Effector CD8-positive, alpha-beta T cell (primary cell): Measurements from ENCODE around the gene KIAA1614.

Experiments
- DNase-seq: peaks from one replicate; lab custom pipeline; 2025; lab: John Stamatoyannopoulos, UW

The KIAA1614 gene

DNA sequence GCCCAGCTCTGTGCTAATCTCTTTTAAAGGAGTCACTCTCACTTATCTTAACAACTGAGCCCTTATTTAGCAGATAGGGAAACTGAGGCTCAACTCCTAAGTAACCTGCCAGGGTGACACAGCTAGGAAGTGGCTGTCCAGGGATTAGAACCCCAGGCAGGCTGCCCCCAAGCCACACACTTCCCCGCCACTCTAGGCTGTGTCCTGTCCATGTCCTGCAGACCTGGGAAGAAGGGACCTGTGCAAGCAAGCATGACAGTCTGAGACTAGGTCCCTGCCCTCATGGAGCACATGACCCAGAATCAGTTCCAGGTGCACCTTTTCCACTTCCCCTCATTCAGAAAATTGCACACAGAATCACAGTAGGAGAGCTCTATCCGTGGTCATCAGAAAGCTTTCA lies 12.2 kb downstream of the KIAA1614 start:
- no peak for DNase-seq

DNA sequence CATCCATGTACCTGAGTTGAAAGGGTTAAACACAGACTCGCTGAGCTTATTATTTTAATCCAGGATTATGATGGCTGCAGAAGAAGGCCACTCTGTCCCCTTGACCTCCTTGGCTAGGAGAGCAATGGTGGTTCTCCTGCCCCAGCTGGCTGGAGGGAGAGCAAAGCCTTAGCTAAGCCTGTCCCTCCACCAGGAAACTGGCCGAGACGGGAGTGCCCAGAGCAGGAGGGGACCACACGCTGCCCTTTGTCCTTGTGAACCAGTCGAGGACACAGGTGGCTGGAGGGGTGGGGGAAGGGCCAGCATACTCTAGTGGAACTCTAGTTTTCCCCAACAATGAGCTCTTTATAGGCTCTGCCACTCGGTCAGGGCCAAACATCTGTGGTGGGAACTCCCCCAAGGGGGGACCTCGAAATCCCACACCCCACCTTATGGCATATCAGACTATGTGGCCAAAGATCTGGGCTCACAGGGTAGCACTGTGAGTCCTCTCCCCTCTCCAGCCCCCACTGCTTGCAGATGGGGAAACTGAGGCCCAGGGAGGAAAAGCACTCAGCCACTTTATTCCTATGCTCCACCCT lies 12.9 kb downstream of the KIAA1614 start:
- no peak for DNase-seq

DNA sequence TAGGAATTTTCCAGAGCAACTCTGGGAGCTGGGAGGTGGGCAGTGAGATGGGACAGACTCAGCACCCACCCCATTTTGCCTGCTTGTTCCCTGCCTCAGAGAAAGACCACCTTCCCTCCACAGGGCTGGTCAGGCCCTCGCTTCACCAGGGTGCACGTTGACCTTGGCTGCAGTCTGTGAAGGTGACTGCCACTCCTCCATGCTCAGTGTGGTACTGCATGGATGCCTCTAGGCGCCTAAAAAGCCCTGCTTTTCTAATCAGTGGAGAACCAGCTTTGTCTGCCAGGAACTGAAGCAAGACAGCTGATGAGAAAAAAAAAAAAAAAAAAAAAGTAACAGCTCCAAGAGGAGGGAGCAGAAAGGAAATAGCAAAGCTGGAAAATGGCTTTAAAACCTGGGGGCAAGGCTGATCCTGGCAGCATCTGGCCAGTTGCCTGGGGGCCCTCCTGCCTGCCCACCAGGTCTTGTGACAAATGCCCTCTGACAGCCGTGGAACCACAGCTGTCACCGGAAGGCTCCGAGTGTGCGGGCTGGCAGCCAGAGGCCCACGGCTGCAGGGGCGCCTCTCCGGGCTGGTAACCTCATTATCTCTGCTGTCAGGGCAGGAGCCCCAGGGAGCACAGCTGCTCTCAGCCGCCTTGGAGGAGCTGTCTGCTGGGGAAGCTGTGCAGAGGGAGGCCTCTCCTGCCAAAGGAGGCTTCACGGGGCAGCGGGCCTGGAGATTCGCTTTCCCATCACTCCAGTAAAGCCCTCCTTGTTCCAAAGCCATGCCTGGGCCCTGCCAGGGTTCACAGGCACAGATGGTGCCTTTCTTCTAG lies 13.7 kb downstream of the KIAA1614 start:
- no peak for DNase-seq

DNA sequence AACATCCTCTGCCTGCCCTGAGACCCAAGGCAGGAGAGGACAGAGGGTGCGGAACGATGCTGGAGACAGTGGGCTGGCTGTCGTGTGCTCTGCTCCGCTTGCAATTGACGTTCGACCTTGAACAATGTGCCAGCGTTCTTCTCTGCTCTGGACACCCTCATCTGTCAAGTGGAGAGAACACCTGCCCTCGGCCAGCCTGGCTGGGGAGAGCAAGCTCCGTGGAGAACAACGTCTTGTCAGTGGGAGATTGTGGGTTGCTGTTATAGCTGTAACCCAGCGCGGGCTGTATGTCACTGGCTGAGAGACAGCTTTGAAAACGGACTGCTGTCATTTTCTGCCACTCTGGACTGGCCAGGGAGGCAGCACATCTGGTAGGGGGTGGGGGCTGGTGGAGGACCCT lies 14.7 kb downstream of the KIAA1614 start:
- no peak for DNase-seq

DNA sequence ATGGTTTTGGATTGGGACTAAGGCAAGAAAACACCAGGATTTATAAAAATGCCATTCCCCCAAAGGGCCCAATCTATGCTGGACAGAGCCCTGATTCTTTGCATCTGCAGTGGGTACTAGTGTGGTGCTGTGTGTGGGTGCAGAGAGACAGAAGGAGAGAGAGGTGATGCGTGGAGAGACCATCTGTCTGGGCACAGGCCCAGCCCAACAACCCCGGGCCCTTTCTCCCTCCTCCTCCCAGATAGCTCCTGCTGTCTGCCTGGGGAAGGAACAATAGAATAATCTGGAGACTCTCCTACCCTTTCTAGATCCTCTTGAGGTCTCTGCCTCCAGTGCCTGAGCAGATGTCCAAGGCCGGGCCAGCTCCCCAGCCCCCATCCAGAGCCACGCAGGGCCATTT lies 15.1 kb downstream of the KIAA1614 start:
- no peak for DNase-seq

DNA sequence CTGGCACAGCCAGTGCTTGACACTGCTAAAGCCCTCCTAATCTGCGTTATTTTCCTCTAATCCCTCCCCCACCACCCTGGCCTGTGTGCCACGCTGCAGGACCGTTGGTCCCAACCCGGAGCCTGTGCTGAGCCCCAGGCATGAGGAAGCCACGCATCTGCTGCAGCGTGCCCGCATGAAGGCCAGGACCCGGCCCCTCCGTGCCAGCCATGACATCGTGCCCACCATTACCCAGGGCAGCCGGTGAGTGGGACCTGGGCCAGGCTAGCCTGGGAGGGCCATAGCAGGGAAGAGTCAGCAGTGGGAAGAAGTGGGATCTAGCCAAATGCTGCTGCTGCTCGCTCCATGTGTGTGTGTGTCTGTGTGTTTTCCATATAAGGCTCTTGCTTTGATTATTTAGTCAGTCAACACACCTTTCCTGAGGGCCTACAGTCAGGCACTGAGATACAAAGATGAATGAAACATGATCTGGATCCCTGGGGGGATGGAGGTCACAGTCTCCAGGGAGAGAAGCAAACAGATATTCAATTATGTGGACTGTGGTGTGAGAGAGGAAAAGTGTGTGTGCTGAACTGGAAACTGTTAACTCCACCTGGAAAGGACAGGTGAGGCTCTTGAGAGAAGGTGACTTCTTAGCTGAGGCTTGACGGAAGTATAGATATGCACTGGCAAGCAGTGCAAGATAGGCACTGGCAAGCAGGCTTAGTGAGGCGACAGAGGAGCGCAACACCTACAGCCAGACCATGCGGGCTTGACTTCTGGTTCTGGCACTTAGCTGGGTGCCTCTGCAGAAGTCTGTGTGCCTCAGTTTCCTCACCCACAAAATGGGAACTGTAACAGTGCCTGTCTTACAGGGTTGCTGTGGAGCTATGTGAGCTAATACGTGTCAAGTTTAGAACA lies 15.9 kb downstream of the KIAA1614 start:
- DNase-seq = no peak

DNA sequence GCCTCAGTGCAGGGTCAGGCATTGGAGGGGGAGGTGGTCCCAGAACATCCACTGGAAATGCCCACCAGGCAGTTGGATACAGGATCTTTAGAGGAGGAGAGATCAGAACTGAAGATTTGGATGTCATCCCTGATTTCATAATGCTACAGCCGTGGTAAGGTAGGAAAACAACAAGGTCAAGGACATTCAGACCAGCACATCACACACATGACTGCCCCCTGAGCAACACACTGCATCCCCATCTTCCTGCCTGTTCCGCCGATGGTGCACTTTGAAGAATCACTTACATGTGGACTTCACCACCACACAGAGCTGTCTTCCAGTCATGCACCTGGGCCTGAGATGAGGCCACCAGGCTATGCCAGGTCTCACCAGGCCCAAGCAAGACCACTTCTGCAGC lies 16.7 kb downstream of the KIAA1614 start:
- no peak for DNase-seq

DNA sequence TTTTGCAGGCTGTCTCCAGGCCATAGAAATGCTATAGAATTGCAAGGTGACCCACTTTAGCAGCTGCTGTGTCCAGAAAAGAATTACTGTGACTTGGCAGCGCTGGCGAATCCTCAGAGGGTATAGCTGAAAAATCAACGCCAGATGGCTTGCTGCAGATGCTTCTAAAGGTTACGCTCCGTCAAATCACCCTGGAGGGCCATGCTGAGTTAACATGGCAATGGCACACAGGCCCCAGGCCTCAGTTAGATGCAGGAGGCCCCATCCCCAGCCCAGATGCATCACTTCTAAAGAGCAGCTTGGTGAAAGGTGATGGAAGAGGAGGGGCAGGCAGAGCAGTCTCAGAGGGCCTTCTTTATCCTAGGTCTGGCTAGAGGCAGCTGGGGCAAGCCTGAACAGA lies 18.0 kb downstream of the KIAA1614 start:
- DNase-seq = no peak

DNA sequence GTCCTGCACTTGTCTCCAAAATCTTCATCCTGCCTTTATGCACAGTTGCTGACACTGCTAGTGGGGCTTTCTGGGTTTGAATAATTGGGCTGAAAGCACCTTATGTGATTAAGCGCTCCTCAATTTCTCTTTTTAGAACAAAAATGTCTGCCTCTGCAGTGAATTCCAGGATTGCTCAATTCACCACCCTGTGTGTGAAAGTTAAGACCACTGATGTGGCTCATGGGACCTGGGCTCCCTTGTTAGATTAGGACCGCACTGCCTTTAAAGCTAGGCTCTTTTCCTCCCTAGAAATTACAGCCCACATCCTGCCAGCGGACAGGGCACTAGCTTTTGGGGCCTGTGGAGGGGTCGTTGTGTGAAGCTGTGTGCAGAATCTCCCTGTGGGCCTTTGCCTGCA lies 18.8 kb downstream of the KIAA1614 start:
- no peak for DNase-seq

DNA sequence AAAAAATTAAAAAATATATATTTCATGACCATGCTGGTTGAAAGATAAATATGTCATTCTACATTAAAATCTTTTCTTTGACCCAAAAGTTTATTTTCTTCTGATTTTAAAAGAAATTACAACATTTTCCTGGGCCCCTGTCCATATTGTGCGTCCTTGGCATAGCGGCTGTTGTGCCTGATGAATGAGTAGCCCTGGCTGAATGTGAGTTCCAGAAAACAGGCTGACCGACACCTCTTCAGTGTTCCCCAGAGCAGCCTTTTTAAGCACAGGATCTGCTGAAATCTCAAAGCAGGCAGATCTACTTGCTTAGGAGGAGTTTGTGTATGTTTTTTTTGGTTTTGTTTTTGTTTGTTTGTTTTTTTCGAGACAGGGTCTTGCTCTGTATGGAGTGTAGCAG lies 19.7 kb downstream of the KIAA1614 start:
- DNase-seq = no peak

DNA sequence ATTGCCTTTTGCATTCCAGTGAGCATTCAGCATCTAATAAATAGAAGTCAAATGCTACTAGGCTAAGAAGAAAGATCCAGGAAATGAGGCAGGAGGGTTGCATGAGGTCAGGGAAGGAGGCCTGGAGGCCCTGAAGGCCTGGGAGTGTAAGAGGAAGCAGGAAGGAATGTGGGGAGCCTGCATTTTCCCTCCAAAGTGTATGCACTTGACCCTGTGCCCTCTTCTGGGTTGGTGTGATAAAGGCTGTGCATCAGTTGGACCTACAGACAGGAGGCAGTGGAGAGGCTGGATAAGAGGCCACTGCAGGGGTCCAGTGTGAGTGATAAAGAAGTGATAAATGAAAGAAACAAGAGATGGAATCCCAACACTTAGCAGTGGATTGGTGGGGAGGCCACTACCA lies 20.4 kb downstream of the KIAA1614 start:
- DNase-seq = no peak

DNA sequence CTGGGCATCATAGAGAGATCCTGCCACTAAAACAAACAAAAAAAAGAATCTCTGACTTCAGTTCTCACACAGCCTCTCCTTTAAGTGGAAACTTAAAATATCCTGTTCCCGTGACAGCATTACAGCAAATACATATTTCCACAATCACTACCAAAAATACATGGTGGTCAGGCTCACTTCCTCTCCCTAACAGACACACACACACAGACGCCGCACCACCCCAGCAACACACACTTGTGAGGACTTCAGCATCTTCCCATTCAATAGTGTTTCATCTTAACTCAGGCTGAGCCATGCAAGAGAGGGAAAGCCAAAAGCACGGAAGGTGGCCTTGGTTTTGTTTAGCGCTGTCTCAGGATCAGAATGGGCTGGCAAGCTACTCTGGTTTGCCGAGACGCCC lies 21.9 kb downstream of the KIAA1614 start:
- DNase-seq = no peak

DNA sequence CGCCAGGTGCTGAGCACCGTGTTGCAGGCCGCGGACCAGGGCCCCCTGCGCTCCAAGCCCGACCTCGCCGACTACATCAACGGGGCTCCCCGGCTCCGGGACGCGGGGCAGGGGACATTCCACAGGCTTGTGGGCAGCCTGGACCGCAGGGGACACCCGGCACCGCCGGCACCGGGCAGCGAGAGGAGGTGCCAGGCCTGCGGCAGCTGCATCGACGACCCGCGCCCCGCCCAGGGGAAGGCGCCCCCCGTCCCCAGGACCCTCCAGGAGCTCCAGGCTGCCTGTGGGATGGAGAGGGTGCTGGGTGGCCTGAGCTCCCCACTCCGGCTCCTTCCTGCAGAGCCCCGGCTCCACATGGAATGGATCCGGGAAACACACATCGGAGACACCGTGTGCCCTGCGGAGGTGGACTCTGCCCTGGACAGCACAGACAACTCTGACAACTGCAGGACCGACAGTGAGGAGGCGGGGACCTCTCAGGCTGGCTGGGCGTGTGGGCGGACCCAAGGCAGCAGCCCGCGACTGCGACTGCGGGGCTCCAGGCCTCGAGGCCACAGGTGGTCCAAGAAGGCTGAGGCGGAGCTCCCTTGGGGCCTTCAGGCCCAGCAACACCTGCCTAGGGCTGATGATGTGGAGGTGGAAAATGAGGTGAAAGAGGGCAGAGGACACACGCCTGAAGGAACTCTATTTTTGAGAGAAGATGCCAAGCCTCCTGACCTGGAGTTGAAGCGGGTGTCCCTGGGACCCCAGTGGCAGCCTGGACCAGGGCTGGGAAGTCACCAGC lies 22.8 kb downstream of the KIAA1614 start:
- no peak for DNase-seq

DNA sequence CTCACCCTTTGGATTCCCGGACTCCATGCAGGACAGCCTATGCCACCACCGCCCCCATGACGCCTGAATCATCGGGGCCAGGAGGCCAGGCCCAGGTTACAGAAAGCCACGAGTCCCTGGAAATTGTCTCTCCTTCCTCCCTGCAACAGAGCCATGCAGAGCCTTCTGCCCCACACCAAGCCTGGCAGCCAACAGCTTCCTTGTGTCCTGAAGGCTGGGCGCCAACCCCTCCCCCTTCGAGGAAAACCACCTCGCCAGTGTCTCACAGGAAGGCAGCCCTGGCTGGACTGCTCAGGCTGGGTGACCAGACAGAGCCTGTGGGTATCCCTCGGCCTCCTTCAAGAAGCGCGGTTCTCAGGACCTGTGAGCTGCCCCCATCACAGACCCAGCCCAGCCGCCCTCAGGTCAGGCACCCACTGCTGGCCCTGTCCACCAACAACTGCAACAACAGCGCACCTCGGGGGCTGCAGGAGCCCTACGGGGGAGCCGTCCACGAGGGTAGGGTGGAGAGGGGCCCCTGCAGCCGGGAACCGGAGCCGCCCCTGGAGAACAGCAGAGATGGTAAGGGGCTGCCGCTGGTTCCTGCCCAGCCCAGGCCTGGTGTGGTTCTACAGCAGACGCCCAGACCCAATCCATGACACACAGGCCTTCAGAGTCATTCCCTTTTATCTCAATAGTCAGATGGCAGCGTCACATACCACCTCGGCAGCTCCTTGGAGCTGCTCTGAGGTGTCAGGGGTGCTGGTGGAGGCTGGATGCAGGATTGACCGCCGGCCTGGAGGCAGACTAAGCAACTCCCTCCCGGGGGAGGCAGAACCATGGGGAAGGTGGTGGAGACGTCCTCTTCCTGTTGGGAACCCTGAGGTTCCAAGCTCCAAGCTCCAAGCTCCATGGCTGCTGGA lies 23.7 kb downstream of the KIAA1614 start:
- no peak for DNase-seq

DNA sequence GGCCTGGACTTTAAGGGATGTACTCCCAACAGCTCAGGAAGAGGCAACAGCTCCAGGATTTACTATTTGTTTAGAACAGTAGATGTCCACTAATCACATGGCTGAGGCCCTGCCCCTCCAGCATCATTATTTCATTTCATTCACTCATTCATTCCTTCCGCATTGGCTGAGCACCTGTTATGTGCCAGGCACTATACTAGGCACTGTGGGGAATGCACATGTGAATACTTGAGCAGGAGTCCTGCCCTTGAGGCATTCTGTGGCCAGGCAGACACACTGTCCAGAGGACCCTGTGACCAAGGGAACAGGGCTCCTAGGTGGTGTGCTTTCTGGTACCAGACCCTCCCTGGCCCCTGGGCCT lies 24.3 kb downstream of the KIAA1614 start:
- DNase-seq = no peak

DNA sequence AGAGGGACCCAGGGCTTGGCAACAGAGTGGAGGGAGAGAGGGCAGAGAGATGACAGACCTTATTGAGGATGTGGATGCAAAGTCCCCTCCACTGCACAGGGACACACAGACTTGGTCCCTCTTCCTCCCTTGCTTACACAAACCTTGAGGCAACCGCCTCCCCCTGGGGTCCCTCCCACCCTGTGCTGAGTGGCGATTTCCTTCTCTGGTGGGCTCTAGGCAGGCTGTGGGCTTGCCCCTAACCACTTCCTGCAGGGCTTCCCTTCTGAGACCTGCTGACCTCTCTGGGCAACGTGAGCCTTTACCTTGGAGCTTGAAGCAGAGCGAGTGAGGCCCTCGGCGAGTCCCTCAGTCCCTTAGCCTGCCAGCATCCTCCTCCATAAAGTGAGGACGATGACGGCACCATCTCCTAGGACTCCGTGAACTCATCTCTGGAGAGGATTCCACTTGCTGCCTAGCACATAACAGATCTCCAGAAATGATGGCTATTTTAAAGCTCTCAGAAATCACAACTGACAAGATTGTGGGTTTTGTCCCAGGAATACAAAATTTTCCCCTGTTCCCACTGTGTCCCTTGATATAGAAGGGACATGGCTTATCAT lies 25.0 kb downstream of the KIAA1614 start:
- DNase-seq = no peak

DNA sequence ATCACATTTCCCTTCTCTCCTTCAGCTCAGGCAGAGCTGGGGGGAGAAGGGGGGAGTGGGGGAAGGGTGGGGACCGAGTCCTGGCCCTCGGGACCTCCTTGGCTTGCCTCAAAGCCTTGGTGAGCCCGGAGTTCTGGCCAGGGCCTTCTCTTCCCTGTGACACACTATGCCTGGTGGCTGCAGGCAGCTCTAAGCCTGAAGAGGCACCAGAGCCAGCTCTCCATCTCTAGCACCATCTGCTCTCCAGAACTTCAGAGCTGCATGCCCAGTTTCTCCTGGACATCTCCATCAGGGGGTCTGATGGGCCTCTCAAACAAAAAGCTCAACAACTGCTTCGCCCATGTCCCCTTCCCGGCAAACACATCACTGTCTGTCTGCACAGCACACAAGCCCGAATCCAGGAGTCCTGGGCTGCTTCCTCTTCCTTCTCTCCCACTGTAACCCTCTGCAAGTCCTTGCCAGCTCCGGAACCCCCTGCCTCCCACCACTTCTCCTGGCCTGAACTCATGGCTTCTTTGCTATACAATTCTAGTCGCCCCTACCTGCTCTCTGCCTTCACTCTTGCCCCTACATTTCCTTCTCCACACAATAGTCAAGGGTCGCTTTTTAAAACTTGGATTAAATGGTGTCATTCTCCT lies 26.5 kb downstream of the KIAA1614 start:
- no peak for DNase-seq

DNA sequence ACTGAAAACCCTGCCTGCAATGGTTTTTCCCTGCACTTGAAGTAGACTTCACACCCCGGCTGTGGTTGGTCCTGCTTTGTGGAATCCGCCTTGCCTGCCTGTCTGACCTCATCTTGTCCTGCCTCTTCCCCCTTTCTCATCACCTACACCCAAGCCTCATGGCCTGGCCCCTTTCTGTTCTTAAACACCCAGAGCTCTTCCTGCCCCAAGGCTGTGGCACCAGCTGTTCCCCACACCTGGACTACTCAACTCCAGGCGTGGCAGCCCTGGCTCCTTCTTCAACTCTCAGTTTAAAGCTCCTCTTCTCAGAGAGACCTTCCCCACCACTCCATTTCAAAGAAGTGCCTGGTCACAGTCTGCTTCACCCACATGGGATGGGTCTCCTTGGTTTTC lies 27.0 kb downstream of the KIAA1614 start:
- DNase-seq = no peak

DNA sequence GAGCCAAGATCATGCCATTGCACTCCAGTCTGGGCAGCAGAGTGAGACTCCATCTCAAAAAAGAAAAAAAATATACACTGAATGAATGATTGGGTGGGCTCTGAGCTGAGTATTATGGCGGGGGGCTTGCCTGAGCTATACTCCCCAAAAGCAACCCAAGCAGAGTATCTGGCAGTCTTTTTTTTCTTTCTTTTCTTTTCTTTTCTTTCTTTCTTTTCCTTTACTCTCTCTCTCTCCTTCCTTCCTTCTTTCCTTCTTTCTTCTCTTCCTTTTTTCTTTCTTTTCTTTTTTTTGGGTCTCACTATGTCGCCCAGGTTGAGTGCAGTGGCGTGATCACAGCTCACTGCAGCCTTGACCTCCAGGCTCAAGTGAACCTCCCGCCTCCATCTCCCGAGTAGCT lies 27.7 kb downstream of the KIAA1614 start:
- no peak for DNase-seq
